Left kidney (tissue), 2 donors: ENCODE measurements around the gene USP40. TPM values are rescaled to one million over a fixed set of nuclear protein-coding genes. Genes with fewer than 3 reads are reported as not detected.

Experiments used
- DNase-seq: peaks from one replicate; pipeline ENCODE4 v3.0.0-alpha.2; 2013
- polyA plus RNA-seq: library from polyadenylated mRNA; unstranded; fragments of 120-200 nt; gene quantifications from one replicate; pipeline ENCODE4 v1.2.1, GENCODE V29; 2013; ENCODE audit not compliant: insufficient read length

Gene USP40
- polyA plus RNA-seq, 1 donor: 79.2 TPM

DNA sequence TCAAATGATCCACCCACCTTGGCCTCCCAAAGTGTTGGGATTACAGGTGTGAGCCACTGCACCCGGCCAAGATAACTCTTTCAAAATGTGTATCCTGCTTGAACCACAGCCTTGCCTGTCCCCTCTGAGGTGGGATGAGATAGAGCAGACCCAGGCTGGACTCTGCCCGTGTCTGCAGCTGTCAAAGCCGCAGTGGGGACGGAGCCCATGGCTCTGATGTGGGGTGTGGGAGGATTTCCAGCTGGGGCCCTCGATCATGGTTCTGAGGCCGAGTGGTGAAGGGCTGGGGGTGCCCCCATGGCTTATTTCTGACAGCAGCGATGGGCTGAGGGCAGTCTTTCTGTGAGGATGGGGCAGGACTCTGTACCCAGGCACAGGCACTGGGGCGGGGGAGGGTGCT, 107.8 kb downstream of the USP40 start:
- no peak for DNase-seq

DNA sequence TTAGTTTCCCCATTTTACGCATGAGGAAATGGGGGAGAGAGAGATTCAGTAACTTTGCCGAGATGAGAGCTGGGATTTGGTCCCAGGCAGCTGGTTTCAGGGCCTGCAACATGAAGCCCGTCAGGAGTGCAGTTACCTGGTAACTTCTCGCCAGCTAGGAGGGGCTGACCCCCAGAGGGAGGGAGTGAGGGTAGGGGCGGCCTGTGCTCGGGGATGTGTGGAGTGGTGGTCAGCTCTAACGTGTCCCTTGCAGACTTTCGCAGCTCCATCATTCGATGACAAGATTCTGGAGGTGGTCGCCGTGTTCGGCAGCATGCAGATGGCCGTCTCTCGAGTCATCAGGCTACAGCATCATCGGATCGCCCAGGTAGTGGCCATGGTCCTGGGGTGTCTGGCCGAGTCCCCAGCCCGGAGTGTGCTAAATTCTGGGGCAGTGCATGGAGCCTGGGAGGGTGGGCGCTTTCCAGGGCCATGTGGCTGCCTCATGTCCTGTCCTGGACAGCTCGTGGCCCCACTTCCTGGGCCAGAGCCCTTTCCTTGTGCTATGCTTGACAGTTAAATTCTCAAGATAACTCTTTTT, 108.5 kb downstream of the USP40 start:
- no peak for DNase-seq

- no peak for DNase-seq
Measured at GRCh38 chr2:233457356-233457755, 109.2 kb downstream of the USP40 start.

GRCh38 chr2:233456934-233457333, 109.6 kb downstream of the USP40 start:
- no peak for DNase-seq

DNA sequence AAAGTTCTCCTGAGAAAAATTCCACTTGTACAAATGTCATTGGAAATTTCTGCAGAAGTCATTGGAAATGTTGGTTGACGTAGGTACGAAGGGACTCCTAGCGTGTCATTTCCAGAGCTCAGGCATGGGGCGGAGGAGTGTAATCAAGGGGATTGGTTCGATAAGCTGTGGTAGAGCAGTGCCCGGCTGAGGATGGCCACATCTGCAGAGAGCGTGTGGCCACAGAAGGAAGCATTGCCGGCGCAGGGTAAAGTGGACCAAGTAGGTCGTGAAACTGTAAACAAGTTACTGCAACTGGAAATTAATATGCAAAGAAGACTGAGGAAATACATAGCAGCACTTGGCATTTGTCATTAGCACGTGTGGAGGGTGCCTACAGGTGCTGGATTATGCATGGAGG, 110.5 kb downstream of the USP40 start:
- DNase-seq: no peak

DNA sequence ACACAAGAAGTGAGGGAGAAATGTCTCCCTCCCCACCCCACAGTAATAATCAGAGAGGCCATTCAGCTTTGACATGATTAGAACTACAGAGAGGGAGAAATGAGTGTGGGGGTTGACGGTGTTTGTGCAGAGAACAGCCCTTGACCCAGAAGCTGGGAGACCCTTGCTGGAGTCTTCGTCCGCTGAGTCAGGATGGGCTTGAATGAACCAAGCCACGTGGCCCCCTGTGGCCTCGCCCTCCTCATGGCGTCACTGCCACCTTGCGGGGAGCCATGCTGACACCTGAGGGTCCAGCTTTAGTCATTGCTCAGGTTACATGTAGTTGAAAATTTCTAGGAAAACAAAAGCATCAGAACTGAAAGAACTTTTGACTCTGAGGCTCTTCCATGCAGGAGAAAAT, 111.1 kb downstream of the USP40 start:
- DNase-seq: no peak

- no peak for DNase-seq
Measured at GRCh38 chr2:233455006-233455405, 111.6 kb downstream of the USP40 start.

GRCh38 chr2:233453916-233454315, 112.7 kb downstream of the USP40 start:
- DNase-seq: no peak

DNA sequence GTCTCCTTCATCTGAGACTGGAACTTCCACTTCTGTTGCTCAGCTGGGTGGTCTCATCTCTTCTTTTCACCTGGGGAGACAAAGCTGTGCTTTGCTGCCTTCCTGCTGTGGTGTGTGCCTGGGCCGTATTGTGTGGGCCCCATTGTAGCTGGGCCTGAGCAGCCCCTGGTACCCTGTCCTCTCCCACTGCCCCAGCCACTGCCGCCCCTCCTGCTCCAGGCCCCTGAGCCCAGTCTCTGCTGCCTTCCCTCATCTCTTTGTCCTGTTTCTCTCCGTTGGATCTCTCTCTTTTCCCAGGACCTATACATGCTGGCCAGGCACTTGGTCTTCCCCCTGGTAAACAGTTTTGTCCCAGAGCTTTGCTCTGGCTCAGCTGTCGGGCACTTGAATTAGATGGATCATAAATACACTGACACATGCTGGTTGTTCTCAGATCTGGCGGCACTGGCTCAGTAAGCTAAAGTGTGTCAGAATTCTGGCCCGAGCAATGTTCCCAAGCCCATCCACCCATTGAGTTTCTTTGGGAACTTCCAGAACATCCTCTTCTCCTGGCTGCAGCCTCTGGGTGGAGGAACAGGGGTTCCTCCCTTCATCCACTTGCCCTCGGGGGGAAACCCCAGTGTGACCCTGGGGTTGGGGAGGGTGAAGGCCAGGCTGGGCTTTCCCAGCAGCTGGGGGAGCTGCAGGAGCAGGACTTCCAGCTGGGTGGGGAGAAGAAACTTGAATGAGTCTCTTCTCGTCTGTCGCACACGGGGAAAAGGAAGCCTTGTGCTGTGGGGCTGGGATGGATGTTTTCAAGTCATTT, 113.3 kb downstream of the USP40 start:
- DNase-seq: no peak

DNA sequence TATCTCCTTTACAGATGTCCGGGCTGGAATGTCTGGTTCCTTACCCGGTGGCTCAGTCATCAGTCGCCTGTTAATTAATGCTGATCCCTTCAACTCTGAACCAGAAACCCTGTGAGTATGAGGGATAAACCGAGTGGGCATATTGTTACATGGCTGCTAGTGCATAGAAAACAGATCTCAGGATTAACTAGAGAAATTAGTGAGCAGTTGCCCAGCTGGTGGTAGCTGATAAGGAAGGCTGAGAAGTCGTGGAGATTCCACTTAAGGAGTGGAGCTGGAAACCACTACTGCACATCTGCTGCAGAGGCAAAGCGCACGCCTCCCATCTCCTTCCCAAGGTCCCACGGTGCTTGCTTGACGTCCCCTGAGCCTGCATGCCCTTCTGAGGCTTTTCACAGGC, 114.6 kb downstream of the USP40 start:
- no peak for DNase-seq

DNA sequence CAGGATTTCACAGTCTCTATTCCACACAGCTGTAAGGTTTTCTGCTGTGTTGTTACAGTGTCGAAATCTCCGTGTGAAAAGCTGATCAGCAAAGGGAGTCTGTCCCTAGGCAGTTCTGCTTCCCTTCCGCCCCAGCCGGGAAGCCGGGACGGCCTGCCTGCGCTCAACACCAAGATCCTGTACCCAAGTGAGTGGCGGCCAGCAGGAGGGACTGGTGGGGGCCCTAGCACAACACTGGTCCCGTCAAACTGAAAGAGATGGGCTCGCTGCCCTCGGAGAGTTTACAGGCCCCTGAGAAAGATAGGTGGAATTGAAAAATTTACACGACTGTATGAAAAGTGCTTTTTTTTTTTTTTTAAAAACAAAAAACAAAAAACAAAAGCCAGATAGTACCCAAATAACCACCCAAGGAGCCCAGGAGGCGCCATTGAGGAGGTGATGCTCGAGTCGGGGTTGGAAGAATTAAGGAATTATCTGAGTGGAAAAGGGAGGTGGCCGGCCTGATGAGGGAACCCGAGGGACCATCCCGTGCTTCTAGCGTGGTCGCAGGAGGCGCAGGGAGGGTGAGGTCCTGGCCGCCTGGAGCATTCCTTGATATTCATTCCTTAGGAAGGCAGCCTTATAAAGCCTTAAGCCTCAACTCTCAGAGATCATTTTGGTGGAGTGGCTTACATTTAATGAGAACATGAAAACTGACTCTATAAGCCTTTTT, 115.6 kb downstream of the USP40 start:
- DNase-seq: no peak

- no peak for DNase-seq
Measured at GRCh38 chr2:233449921-233450863, 116.4 kb downstream of the USP40 start.

DNA sequence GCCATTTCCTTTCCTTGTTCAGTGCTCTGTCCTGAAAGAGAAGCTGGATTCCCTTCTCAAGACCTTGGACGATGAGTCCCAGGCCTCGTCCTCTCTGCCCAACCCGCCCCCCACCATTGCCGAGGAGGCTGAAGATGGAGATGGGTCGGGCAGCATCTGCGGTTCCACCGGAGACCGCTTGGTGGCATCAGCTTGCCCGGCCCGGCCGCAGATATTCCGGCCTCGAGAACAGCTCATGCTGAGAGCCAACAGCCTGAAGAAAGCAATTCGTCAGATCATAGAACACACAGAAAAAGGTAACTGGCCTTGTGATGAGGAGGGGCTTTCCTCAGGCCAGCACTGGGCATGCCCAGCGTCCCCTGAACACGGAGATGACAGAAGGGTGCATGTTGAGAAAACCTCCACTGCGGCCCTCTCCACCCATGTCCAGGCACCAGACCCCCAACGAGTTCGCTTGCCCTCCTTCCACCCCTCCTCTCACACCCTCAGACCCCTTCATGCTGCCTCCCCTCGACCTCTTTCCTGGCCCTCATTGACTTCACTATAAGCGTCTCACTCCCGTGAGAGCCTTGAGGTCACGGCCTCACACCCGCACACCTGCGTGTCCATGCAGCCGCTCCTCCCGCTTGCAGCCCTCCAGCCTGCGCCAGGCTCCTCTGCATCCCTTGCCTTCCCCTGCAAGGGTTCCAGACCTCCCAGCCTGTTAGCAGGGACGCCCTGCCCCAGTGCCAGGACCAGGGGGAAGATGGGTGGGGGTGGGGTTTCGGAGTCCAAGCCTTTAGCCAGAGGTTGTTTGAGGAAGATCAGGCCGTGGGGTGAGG, 117.3 kb downstream of the USP40 start:
- DNase-seq: peak; percentile 21

DNA sequence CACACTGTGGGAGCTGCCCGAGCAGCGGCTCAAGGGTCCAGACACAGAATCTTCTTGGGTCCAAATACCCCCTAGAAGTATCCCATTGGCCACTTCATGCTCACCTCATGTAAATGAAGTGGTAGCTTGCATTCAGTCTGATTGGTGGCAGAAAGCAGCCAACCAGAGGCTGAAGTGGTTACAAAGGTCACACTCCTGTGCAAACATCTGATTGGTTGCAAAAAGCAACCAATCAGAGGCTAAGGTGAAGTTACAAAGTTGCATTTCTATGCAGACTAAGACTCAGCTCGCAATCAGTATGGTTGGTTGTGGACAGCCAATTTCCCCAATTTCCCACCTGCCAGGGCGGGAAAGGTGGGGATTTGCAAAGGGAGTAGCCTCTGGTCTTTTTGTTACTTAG, 118.0 kb downstream of the USP40 start:
- DNase-seq: no peak

- DNase-seq: no peak
Measured at GRCh38 chr2:233448220-233448559, 118.4 kb downstream of the USP40 start.

GRCh38 chr2:233447506-233448219, 118.9 kb downstream of the USP40 start:
- DNase-seq: no peak

- DNase-seq: no peak
Measured at GRCh38 chr2:233446606-233447305, 119.8 kb downstream of the USP40 start.

DNA sequence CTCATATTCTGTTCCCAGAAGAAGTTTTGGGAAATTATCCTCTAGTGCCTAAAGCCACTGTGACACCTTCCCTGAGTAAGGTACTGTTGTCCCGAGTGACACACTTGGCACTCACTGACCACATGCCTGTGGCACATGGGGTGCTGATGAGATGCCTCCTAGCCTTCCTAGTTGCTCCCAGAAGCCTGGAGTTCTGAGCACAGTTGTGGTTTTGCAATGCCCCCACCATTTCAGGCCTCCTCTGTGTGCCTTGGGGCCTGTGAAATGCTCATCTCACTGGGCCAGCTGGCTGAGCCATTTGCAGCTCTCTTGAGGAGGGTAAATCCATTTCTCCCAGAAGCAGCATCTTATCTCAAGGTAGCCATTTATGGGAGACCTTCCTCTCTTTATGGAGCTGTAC, 120.5 kb downstream of the USP40 start:
- no peak for DNase-seq

DNA sequence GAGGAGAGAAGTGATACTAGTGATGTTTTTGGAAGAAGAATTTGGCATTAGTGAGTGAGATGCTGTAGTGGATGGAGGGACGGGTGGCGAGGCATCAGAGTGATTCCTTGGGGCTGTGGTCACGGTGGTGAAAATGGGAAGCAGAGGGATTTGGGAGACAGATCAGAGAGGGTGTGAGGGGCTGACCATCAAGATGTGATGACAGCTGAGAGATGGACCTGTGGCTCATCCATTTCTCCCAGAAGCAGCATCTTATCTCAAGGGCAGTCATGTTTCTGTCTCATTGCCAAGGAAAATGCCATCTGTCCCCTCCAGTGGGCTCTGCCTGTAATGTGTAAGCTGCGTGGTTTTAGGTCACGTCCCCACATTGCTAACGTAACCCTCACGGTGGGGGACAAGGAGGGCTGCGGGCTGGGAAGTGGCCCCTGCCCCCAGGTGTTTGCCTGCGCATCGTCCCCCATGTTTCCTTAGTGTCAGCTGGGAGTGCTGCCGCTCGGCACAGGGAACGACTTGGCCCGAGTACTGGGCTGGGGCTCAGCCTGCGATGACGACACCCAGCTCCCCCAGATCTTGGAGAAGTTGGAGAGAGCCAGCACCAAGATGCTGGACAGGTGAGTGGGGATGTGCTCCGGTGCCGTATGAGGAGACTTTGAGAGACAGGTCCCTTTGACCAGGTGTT, 121.3 kb downstream of the USP40 start:
- no peak for DNase-seq
